Activated CD4-positive, CD25-positive, alpha-beta regulatory T cell (primary cell): ENCODE results near the gene NUP214.
"Not testable (repeated sequence)": the region's sequence is repeated elsewhere in the genome, so short reads cannot be mapped to it uniquely, and the experiment has no call there.

Experiments
- DNase-seq, 4 experiments: peaks; one replicate each; lab custom pipeline; 2025; lab: John Stamatoyannopoulos, UW

NUP214 gene

DNA sequence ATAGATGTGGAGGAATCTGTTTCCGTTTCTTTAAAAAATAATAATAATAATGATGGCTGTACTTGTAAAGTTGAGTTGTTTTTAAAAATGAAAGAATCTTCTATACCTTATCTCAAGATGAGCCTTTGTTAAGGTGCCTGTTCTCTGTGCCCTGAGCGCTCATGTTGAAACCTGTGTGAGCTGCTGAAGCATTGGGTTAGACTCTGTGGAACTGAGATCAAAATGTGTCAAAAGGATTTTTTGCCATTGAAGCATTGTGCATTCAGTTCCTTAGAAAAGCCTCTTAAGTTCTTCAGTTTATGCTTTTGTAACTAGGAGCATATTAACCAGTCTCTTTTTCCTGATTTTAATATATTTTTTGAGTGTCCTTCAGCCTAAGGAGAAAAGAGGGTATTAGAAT is 67.7 kb downstream of the NUP214 start:
- DNase-seq = no peak

DNA sequence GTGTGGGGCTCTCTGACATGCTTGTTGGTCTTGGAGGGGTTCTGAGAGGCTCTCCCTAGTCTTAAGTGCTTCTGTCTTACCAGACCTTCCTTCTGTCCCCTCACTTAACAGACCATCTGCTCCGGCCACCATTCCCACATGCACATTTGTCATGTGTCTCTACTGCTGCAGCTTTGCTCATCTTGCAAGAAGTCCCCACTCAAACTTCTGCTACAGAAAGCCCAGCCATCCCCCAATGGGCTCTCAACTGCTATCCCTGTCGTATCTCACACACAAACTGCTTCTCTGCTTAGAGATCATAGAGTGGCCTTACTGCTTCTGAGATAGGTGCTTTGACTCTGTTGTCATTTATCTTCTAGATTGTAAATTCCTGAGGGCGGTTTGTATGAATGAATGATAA is 69.4 kb downstream of the NUP214 start:
- DNase-seq = no peak

DNA sequence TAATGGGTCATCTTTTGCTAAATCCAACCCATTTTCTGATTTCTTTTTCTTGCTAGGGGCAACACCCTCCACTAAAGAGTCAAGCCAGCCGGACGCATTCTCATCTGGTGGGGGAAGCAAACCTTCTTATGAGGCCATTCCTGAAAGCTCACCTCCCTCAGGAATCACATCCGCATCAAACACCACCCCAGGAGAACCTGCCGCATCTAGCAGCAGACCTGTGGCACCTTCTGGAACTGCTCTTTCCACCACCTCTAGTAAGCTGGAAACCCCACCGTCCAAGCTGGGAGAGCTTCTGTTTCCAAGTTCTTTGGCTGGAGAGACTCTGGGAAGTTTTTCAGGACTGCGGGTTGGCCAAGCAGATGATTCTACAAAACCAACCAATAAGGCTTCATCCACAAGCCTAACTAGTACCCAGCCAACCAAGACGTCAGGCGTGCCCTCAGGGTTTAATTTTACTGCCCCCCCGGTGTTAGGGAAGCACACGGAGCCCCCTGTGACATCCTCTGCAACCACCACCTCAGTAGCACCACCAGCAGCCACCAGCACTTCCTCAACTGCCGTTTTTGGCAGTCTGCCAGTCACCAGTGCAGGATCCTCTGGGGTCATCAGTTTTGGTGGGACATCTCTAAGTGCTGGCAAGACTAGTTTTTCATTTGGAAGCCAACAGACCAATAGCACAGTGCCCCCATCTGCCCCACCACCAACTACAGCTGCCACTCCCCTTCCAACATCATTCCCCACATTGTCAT is 72.0 kb downstream of the NUP214 start:
- no peak for DNase-seq

DNA sequence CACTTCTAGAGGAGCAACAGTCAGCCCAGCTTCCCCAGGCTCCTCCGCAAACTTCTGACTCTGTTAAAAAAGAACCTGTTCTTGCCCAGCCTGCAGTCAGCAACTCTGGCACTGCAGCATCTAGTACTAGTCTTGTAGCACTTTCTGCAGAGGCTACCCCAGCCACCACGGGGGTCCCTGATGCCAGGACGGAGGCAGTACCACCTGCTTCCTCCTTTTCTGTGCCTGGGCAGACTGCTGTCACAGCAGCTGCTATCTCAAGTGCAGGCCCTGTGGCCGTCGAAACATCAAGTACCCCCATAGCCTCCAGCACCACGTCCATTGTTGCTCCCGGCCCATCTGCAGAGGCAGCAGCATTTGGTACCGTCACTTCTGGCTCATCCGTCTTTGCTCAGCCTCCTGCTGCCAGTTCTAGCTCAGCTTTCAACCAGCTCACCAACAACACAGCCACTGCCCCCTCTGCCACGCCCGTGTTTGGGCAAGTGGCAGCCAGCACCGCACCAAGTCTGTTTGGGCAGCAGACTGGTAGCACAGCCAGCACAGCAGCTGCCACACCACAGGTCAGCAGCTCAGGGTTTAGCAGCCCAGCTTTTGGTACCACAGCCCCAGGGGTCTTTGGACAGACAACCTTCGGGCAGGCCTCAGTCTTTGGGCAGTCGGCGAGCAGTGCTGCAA is 72.8 kb downstream of the NUP214 start:
- no peak for DNase-seq

DNA sequence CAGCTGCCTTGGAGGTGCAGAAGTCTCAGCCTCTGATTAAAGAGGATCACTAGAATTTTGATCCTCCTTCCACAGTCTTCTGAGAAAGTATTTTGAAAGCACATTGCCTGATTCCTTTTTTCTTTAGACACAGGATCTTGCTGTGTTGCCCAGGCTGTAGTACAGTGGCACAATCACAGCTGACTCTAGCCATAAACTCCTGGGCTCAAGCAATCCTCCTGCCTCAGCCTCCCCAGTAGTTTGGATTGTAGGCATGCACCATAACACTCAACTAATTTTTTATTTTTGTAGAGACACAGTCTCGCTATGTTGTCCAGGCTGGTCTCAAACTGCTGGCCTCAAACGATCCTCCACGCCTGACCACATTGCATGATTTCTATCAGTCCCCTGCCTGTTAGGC is 76.5 kb downstream of the NUP214 start:
- no peak for DNase-seq

- DNase-seq = no peak
Measured at GRCh38 chr9:131203431-131204218, 78.2 kb downstream of the NUP214 start.

DNA sequence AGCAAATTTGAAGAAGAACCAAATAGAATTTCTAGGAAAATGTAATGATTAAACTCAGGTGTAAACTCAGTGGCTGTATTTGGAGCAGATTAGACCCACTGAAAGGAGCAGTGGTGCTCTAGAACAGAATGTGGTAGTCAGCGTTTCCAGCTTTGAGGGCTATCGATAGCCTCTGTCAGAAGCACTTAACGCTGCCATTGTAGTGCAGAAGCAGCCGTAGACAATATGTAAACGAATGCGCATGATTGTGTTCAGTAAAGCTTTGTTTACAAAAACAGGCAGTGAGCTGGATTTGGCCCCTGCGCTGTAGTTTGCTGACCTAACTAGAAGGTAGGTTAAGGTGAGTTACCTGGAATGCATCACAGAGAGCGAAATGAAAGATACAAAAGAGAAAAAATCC is 78.9 kb downstream of the NUP214 start:
- no peak for DNase-seq

GRCh38 chr9:131206495-131206894 is 81.1 kb downstream of the NUP214 start:
- no peak for DNase-seq

- not testable (repeated sequence) for DNase-seq
Measured at GRCh38 chr9:131211920-131212319, 86.5 kb downstream of the NUP214 start.

- no peak for DNase-seq
Measured at GRCh38 chr9:131214286-131214856, 89.0 kb downstream of the NUP214 start.

GRCh38 chr9:131214876-131215275 is 89.5 kb downstream of the NUP214 start:
- DNase-seq = no peak

- DNase-seq = no peak
Measured at GRCh38 chr9:131216806-131217205, 91.4 kb downstream of the NUP214 start.

- DNase-seq = no peak
Measured at GRCh38 chr9:131217331-131218031, 92.1 kb downstream of the NUP214 start.

GRCh38 chr9:131218370-131218769 is 93.0 kb downstream of the NUP214 start:
- DNase-seq = no peak

DNA sequence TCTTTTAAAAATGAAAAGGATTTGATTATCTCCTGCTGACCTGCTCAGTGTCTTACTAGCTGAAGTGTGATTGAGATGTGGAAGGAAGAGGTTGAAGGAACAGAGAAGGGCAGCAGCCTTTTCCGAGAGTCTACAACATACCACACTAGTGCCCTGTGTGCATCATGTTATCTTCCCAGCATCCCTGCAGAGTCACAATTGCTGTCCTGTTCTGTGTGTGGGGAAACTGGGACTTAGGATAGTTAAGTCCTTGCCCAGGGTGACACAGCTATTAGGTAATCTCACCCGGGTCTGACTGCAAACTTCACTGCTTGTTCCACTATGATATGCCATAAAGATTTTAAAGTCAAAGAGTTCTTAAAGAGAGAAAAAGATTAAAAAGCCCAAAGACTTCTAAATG is 95.1 kb downstream of the NUP214 start:
- no peak for DNase-seq

DNA sequence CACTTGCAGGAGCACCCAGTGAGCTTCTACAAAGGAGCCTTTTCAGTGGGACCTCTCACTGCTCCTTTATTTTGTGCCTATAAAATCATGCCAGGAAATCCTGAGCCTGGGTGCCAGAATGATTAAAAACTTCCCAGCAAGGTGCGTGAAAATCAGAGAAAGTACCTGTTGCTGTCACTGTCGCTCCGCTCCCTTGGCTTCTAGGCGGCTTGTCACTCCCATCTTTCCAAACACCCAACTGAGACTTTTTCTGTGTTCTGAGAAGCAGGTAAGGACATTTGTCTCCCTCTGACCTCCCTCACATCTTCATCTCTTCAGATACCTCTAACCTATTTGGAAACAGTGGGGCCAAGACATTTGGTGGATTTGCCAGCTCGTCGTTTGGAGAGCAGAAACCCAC is 97.1 kb downstream of the NUP214 start:
- DNase-seq = no peak

- DNase-seq = no peak
Measured at GRCh38 chr9:131226226-131226625, 100.8 kb downstream of the NUP214 start.

DNA sequence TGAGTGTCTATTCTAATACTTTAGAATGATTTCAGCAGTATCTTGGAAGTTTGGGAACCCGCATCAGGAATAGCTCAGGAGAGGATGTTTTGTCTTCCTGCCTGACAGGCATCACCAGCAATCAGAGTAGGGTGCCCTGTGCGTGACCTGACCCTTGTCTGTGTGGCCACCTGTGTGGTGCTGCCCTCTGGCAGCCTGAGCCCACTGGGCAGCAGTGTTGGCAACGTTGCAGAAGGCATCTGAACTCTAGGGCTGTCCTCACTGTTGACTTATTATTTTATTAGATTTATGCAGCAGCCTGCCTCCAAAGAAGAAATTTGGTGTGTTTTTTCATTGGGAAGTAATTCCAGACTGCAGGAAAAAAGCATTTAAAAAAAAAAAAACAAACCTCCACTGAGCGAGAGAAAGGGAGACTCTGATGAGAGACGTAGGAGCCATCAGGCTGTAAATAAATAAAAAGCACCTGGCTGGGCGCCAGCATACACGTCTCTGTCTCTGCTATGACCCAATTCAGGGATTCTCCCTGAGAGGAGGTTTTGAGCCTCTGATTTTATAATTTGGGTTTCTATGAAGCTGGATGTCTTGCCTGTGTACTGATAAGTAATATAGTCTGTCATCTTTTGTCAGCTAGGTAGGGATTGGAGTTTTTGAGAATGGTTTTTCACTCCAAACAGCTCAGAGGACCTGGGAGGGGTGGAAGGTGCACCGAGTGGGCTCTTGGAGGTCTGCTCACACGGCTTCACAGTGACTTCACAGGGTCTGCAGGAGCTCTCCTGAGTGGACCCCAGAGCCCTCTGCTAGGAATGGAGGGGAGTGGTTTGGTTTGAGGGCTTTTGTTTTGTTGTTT is 101.9 kb downstream of the NUP214 start:
- no peak for DNase-seq

DNA sequence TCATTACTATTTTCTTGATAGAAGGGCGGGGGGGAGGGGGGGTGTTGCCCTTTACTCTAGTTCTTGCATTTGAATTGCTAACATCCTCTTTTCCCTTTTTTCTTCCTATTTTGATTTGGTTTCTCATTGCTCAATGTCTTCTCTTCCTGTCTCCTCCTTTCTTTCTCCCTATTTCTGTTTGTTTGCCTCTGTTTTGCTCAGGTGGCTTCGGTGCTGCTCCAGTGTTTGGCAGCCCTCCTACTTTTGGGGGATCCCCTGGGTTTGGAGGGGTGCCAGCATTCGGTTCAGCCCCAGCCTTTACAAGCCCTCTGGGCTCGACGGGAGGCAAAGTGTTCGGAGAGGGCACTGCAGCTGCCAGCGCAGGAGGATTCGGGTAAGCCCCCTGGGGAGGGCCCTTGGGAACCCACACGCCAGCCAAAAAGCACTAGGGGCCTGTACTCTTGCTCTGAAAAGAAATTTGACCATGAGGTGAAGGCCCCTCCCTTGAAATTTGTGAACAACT is 102.6 kb downstream of the NUP214 start:
- no peak for DNase-seq

DNA sequence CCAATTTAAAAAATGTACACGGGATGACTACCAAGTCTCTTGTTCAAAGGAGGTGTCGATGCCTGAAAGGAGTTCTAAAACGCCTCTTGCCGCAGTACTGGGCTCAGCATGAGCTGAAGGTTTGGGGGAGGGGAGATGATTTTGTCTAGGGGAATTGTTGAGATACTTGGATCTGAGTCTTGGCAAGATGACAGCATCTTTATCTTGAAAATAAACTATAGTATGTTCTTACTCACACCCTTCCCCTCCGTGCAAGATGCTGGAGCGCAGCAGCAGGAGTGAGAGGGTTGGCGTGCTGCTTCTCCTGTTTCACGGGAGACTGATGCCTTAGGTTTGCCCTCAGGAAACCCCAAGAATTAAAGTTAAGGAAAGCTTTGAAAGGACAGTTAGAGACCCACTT is 103.6 kb downstream of the NUP214 start:
- no peak for DNase-seq

DNA sequence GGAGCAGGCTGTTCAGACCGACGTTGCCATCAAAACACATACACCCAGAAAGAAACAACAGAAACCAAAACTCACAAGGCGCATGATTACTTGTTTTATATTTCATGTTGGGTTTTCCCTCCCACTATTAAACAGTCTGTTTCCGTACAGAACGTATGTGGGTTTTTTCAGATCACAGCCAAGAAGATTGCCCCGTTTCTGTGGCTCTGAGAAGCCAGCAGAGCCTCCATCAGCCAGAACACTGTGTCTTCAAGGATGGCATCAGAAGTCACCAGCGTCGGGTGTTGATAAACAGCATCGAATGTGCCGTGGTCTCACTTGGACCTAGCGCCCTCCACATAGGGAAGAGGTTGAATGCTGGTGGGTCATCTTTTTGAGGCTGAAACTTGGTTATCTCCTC is 108.2 kb downstream of the NUP214 start:
- no peak for DNase-seq
